Neural progenitor cell (in vitro differentiated cells): ENCODE results near the gene PLEKHJ1. TPM values are rescaled to one million over a fixed set of nuclear protein-coding genes. Genes with fewer than 3 reads are reported as not detected.

Experiments used
- DNase-seq: peaks from one replicate; pipeline ENCODE4 v3.0.0-alpha.2; 2016; ENCODE audit warnings: low spot score
- H2AFZ ChIP-seq: fragments of 200-600 bp; sonication (generic); replicated peaks from 2 replicates; pipeline ENCODE4 v1.6.1; 2016; ENCODE audit warnings: antibody characterized with exemption
- H3F3A ChIP-seq: fragments of 200-600 bp; sonication (generic); 2 replicates; pipeline ENCODE4 v1.6.1; 2016; ENCODE audit warnings: antibody characterized with exemption, low read depth
- H3K27ac ChIP-seq: fragments of 200-600 bp; sonication (generic); 2 replicates; pipeline ENCODE4 v1.5.1; 2016; ENCODE audit warnings: mild to moderate bottlenecking
- H3K27me3 ChIP-seq: fragments of 200-600 bp; sonication (generic); 2 replicates; pipeline ENCODE4 v1.6.1; 2016; ENCODE audit warnings: mild to moderate bottlenecking, moderate library complexity
- H3K36me3 ChIP-seq: fragments of 200-600 bp; sonication (generic); 2 replicates; pipeline ENCODE4 v1.5.1; 2016
- H3K4me1 ChIP-seq: fragments of 200-600 bp; sonication (generic); 2 replicates; pipeline ENCODE4 v1.6.1; 2016; ENCODE audit warnings: mixed run types
- H3K4me2 ChIP-seq: fragments of 200-600 bp; sonication (generic); 2 replicates; pipeline ENCODE4 v1.6.1; 2016
- H3K4me3 ChIP-seq: fragments of 200-600 bp; sonication (generic); 2 replicates; pipeline ENCODE4 v1.5.1; 2016
- H3K79me2 ChIP-seq: fragments of 200-600 bp; sonication (generic); 2 replicates; pipeline ENCODE4 v1.6.1; 2016; ENCODE audit warnings: low read depth
- H3K9ac ChIP-seq: fragments of 200-600 bp; sonication (generic); 2 replicates; pipeline ENCODE4 v1.6.1; 2016
- H3K9me3 ChIP-seq: fragments of 200-600 bp; sonication (generic); 2 replicates; pipeline ENCODE4 v1.5.1; 2016; ENCODE audit warnings: low read depth
- H4K20me1 ChIP-seq: fragments of 200-600 bp; sonication (generic); 2 replicates; pipeline ENCODE4 v1.6.1; 2016; ENCODE audit warnings: low read depth
- H3K27ac Mint-ChIP-seq: 3 replicates; pipeline ENCODE4 v1.8.0; 2021; ENCODE audit warnings: mixed read lengths
- H3K27me3 Mint-ChIP-seq: 2 replicates; pipeline ENCODE4 v1.8.0; 2022; ENCODE audit warnings: low read depth, mild to moderate bottlenecking, inconsistent platforms, moderate library complexity, mixed read lengths; ENCODE audit not compliant: insufficient read depth
- H3K36me3 Mint-ChIP-seq: 3 replicates; pipeline ENCODE4 v1.8.0; 2021; ENCODE audit warnings: mixed read lengths
- H3K4me1 Mint-ChIP-seq: 3 replicates; pipeline ENCODE4 v1.8.0; 2021; ENCODE audit warnings: mixed read lengths
- H3K4me3 Mint-ChIP-seq: 3 replicates; pipeline ENCODE4 v1.8.0; 2021; ENCODE audit warnings: mild to moderate bottlenecking, moderate library complexity, mixed read lengths
- H3K9me3 Mint-ChIP-seq: 3 replicates; pipeline ENCODE4 v1.8.0; 2020; ENCODE audit warnings: mixed read lengths
- CTCF ChIP-seq: fragments of 200-600 bp; sonication (generic); IDR thresholded peaks from 2 replicates; pipeline ENCODE4 v1.5.1; 2017; ENCODE audit warnings: antibody characterized with exemption, mild to moderate bottlenecking
- EZH2 ChIP-seq: fragments of 200-600 bp; sonication (generic); IDR thresholded peaks from 2 replicates; pipeline ENCODE4 v1.6.1; 2017; ENCODE audit warnings: antibody characterized with exemption, mild to moderate bottlenecking, moderate library complexity
- EZH2phosphoT487 ChIP-seq: fragments of 200-600 bp; sonication (generic); IDR thresholded peaks from 2 replicates; pipeline ENCODE4 v1.6.1; 2017; ENCODE audit warnings: antibody characterized with exemption
- total RNA-seq: library from RNA; depleted of rRNA; stranded (reverse); fragments of >200 nt; gene quantifications from 2 replicates; pipeline ENCODE4 v1.2.3, GENCODE V29; 2015; ENCODE audit warnings: low replicate concordance

The PLEKHJ1 gene
- total RNA-seq, 1 donor from 2014 or later = 77.6 TPM

- peaks cover 18% of the 10 kb centered on the region for H3K36me3 Mint-ChIP-seq
- no peaks in the 10 kb centered on the region for H3K27me3 ChIP-seq
Measured at GRCh38 chr19:2233601-2234280, 2.4 kb downstream of the PLEKHJ1 start.

DNA sequence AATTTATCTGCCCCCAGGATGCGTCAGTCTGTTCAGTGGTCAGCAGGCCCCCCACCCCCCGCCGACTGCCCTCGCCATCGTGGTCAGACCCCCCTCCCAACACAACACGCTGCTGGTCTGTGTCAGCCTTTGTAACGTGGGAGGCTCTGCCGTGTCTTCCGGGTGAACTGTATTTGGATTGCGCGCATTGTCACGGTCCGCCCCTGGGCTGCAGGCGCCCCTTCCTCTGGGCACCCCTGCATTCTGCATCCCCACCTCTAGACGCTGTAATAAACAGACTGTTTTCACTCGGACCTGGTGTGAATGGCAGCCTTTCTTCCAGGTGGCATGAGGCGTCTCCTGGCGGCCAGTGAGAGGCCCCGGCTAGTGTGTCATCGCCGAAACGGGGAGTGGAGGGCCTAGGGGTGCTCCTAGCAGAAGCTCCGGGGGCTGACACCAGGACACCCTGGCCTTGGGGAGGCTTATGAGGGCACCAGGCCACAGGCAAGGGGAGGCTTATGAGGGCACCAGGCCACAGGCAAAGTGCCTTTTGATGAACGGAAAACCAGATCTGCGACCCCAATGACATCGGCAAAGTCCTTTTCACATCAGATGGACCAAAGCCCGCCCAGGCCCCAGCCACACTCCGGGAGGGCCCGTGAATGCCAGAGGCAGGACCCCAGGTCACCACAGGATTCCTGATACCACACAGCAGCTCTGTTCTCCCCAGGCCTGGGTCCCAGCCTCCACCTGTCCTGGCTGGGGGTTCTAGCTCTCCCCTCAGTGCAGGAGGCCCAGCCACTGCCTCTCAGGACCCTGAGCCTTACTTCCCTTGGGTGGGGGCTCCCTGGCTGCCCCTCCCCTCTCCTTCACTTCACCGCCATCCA is 3.6 kb downstream of the PLEKHJ1 start:
- peaks cover 20% of the 10 kb centered on the region for H3F3A ChIP-seq
- Mint-ChIP-seq H3K4me3 (peak overlapping the region; percentile 35), H3K27ac (peak overlapping the region; percentile 50), H3K27me3 (peaks cover 11% of the 10 kb centered on the region), H3K9me3 (no peaks in the 10 kb centered on the region), H3K4me1 (peaks cover 18% of the 10 kb centered on the region), H3K36me3 (peaks cover 10% of the 10 kb centered on the region)
- no peaks in the 10 kb centered on the region for H3K9me3 ChIP-seq
- no peak overlapping the region for H2AFZ ChIP-seq
- no peak for TF ChIP-seq CTCF
- no peak for TF ChIP-seq EZH2phosphoT487
- no peak for TF ChIP-seq EZH2
- H4K20me1 ChIP-seq = peaks cover 33% of the 10 kb centered on the region
- peak overlapping the region; percentile 13 for H3K27ac ChIP-seq
- no peak overlapping the region for H3K4me3 ChIP-seq
- no peaks in the 10 kb centered on the region for H3K27me3 ChIP-seq
- H3K9ac ChIP-seq = no peak overlapping the region
- H3K36me3 ChIP-seq = no peaks in the 10 kb centered on the region
- DNase-seq = no peak
- H3K79me2 ChIP-seq = peaks cover 31% of the 10 kb centered on the region
- H3K4me1 ChIP-seq = peaks cover 9% of the 10 kb centered on the region
- H3K4me2 ChIP-seq = no peak overlapping the region

More at GRCh38 chr19:2233601-2234280, 2.4 kb downstream of the PLEKHJ1 start:
- H3K4me3 Mint-ChIP-seq = peak overlapping the region; percentile 99
- Histone ChIP-seq H3K4me3 (no peak overlapping the region), H2AFZ (no peak overlapping the region), H3K9ac (no peak overlapping the region), H3K9me3 (no peaks in the 10 kb centered on the region), H3K79me2 (peaks cover 43% of the 10 kb centered on the region), H3K27ac (no peak overlapping the region), H3F3A (peaks cover 32% of the 10 kb centered on the region), H4K20me1 (peaks cover 45% of the 10 kb centered on the region), H3K36me3 (no peaks in the 10 kb centered on the region), H3K4me2 (no peak overlapping the region), H3K4me1 (peaks cover 21% of the 10 kb centered on the region)
- H3K9me3 Mint-ChIP-seq = no peaks in the 10 kb centered on the region
- no peak for DNase-seq
- TF ChIP-seq EZH2phosphoT487 = no peak
- TF ChIP-seq CTCF = no peak
- no peak for TF ChIP-seq EZH2
- H3K4me1 Mint-ChIP-seq = peaks cover 30% of the 10 kb centered on the region
- peak overlapping the region; percentile 69 for H3K27ac Mint-ChIP-seq
- H3K27me3 Mint-ChIP-seq = peaks cover 11% of the 10 kb centered on the region

DNA sequence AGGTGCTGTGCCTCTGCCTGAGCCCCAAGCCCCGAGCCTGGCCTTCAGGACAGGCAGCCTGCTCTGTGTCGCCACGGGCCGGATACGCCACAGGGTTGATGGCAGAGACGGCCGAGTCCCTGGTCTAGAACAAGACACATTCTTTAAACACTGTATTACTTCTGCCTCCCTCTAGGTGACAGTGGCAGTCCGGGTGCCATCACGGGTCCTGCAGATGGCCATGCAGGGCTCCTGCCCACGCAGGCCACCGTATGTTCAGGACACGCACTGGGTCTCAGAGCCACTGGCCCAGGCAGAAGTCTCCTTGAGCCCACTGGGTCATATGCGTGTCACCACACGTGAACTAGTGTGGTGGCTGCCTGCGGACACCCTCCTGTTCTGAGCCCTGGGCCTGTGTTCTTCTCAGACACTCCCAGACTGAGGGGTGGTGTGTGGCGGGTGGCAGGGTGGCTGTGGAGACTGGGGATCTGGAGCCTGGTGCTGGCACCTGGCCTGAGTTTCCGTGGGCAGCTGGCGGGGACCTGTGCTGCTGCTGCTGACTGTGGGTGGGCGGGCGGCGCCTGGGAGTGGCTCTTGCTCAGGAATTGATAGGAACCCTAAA is 4.4 kb downstream of the PLEKHJ1 start:
- Histone ChIP-seq H3K4me3 (no peak overlapping the region), H3K27me3 (no peaks in the 10 kb centered on the region), H3K4me2 (no peak overlapping the region), H2AFZ (no peak overlapping the region), H3K36me3 (no peaks in the 10 kb centered on the region), H3K9me3 (no peaks in the 10 kb centered on the region), H3F3A (peaks cover 13% of the 10 kb centered on the region), H3K9ac (no peak overlapping the region), H3K27ac (peak overlapping the region; percentile 58), H3K4me1 (peaks cover 6% of the 10 kb centered on the region), H4K20me1 (peaks cover 27% of the 10 kb centered on the region), H3K79me2 (peaks cover 23% of the 10 kb centered on the region)
- Mint-ChIP-seq H3K36me3 (peaks cover 10% of the 10 kb centered on the region), H3K4me3 (peak overlapping the region; percentile 50), H3K9me3 (no peaks in the 10 kb centered on the region), H3K4me1 (peaks cover 16% of the 10 kb centered on the region), H3K27me3 (peaks cover 11% of the 10 kb centered on the region), H3K27ac (no peak overlapping the region)
- no peak for DNase-seq
- TF ChIP-seq CTCF (peak; percentile 11), EZH2 (no peak), EZH2phosphoT487 (no peak)
